ELF-1 (cell line): ENCODE data around the gene IRF4.

Experiments
- DNase-seq: peaks from one replicate; pipeline ENCODE4 v3.0.0-alpha.2; 2016; ENCODE audit warnings: low read depth, low spot score

IRF4 gene

DNA sequence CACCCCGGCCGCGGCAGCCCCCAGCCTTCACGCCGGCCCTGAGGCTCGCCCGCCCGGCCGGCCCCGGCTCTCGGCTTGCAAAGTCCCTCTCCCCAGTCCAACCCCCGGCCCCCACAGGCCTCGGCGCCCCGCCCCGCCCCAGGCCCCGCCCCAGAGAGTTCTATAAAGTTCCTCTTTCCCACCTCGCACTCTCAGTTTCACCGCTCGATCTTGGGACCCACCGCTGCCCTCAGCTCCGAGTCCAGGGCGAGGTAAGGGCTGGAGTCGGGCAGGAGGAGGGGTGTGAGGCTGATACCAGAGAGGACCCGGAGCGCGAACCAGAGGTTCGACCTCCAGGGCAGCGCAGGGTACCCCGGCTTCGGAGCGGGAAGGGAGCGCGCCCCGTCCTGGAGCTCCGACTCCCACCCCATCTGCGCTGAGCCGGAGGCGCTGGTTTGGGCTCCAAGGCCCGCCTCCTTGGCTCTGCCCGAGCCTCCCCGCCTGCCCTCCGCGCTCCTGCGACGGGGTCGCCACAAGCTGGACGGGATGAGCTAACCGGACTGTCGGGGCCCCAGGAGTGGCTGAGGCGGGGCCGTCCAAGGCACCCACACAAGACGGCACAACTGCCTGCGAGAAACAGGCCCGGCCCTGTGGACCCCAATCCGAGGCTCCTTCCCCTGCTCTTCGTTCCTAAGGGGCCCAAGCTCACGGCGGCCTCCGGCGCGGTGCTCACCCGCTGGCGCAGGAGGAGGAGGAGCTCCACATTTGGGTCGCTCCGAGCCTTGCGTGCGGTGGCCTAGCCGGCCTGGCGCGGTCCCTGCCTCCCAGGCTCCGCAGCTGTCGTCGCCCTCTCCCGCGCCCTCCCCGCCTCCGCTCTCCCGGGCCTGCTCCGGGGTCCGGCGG lies at the start of gene IRF4:
Gene IRF4, plus strand, starts transcription at position 194 of the 882 bp plus-strand sequence. CDS start 1,401 bp downstream, outside the sequence.
- peak; percentile 63 for DNase-seq

DNA sequence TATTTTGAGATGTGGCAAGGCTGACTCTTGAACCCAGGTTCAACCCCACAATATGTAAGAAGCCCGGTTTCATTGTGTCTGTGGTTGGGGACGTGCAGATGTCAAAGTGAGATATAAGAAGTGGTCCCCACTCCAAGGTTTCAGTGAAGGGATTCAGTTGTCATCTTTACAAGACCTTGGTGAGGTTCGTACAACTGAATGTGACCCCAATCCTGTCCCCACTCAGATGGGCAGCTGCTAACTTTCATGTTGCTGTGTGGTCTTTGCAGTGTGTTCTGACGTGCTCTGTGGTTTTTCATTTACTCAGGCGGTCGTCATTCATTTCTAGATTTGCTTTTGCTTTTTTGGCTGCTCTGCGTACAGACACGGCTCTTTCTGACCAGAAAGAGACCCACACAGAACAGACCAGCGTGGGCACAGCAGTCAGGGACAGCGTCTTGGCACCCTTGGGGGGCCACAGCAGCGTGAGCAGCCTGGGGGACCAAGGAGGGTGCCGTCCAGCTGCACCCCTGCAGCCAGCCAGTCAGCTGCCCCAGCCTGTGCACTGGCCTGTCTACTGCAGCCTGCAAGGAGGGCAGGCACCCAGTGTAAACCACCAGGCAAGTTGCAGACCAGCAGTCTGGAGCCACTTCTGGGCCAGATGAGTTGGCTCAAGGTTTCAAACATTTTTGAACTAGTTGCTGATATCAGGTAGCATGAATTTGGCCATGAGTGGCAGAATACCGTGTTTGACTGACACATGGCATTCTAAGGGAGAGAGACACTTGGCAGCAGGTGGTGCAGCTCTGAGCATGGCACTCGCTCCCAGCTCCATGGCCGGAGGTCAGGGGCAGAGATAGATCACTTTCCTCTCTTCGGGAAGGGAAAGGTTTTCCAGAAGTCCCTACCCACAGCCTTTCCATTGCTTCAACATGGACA lies 49.4 kb upstream of the IRF4 start:
- DNase-seq: no peak

DNA sequence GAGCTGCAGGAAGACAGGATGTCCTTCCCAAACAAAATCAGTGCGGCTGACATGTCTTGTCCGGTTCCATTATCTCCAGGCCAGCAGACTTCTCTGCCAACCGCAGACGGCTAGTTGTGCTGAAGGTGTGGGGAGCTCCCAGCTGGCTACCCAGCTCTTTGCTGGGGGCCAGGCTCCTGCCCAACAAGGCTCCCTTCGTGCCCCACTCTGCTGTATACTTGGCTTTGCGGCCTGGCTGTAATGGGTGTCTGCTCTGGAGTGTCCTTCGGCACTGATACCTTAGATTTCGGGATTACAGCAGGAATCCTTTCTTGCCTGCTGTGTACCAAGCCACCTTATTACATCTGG lies 48.7 kb upstream of the IRF4 start:
- DNase-seq: no peak

DNA sequence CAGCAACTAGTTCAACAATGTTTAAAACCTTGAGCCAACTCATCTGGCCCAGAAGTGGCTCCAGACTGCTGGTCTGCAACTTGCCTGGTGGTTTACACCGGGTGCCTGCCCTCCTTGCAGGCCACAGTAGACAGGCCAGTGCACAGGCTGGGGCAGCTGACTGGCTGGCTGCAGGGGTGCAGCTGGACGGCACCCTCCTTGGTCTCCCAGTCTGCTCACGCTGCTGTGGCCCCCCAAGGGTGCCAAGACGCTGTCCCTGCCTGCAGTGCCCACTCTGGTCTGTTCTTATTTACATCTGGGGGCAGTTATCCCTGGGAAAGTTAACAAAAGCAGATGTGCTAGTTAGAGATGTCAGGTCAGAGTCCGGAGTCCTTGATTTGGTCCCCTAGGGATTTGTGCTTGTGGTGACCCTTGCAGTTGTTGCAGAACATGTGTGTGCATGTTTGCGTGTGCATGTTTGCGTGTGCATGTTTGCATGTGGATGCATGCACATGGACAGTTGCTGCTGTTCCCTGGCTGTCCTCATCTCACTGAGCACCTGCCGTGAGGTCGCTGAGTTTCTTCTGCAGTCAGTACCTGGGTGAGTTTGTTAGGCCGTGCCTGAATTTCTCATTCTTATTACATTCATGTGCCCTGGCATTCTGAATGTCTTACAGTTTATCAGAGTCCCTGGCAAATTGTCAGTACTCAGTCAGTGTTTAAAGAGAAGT lies 48.2 kb upstream of the IRF4 start:
- DNase-seq: no peak

DNA sequence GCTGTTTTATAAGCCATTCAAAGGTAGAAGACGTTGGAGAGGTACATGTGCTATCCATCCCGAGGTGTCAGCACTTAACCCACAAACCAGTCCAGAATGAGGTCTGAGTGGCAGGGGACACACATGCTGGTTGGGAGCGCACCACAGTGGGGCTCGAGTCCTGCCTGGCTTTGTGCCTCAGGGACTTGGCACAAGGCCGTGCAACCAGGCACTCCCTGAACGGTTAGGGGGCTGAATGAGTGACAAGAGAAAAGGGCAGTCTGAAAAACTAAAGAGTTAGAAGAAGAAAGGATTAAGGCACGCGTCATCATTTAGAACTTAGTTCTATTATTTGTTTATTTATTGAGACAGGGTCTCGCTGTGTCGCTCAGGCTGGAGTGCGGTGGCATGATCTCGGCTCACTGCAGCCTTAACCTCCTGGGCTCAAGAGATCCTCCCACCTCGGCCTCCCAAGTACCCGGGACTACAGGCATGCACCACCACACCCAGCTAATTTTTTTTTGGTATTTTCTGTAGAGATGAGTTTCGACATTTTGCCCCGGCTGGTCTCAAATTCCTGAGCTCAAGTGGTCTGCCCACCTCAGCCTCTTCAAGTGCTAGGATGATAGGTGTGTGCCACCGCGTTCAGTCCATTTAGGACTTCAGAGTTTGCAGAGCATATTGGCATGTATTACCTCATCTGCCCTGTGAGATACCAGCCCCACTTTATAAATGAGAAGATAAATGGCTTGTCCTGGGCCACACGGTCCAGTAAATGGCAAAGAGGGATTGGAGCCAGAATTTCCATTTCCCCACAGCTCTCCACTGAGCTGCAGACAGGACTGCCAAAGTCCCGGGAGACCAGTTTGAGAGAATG lies 47.4 kb upstream of the IRF4 start:
- no peak for DNase-seq

DNA sequence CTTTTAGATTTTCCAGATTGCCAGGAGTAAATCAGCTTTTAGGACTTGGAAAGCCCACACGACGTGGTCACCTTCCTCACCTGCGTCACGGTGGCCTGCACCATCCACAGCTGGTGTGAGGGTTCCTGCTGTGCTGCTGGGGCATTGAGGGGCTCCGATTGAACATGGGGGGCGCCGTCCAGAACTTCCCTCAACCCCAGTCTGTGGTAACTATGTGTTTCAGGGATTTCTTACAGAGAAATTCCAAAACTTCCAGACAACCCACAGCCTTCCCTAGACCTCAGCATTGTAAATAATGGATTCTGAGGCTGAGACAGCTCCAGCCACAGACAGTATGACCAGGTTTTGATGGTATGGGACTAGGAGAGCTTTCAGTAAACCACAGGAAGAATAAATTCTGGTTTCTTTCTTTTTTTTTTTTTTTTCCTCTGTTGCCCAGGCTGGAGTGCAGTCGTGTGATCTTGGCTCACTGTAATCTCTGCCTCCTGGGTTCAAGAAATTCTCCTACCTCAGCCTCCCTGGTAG lies 46.7 kb upstream of the IRF4 start:
- no peak for DNase-seq

DNA sequence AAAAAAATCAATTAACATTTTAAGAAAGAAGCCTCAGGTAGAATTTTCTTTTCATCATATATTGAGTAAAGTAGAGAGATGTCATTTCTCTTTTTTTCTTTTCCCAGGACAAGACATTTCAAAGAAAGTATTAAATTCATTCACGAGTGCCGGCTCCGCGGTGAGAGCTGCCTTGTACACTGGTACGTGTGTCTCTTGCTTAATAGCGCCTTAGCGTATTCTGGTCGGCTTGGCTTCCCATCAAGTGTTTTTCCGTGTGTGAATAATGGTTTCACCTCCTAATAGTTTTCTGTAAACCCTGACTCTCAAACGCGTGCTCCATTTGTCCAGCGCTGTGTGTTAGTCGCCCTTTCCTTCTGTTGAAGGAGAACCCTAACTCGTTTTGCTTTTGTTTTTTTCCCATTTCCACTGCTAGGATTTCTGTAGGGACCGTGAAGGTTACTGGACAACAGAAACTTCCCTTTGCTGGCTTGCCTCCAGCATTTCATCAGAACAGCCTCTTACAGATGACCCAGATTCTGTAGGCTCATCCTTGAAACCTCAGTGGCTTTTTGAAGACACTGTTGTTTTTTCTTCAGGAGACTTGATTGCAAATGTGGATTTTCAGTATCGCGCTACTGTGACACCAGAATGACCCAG lies 45.7 kb upstream of the IRF4 start:
- DNase-seq: no peak

DNA sequence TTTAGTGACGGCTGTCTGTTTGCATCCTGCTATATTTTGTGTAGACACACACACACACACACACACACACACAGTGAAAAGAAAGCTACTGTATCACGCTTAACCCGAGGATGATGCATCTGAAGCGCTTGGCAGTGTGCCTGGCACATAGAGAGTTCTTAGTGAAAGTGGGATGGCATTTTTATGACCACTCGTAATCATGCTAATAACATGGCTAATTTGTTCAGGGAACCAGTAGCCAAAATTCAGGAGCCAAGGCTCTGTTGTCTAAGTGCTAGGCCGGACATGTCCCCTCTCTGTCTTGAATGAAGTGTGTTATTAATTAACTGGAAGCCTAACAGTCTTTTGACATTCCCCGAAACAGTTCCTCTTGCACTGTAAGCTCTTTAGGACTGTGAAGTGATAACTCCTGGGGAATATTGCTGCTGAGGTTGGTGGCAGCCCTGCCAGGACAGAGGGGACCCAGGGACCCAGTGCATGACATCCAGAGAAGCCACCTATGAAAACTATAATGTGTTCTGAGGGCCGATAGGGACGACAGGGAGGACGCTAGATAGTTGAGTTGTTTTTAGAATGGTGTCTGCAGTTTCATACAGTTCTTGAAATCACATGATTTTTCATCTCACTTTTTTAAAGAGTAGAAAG lies 45.0 kb upstream of the IRF4 start:
- no peak for DNase-seq

DNA sequence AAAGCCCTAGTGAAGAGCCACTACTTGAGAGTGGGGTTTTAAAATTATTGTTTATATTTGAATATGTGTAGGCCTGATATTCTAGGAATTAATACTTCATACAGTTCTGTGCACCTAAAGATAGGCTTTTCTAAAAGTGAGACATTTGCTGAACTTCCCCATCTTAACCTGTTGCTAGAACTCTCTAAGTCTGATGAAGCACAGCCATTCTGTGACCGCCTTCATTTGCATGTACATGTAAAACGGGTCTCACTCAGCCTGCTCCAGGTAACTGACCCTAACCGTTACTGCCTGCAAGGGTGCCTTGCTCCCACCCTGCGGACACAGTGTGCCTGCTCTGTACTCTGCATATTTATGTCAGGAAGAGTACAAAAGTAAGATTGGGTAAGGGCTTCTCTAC lies 44.3 kb upstream of the IRF4 start:
- no peak for DNase-seq

DNA sequence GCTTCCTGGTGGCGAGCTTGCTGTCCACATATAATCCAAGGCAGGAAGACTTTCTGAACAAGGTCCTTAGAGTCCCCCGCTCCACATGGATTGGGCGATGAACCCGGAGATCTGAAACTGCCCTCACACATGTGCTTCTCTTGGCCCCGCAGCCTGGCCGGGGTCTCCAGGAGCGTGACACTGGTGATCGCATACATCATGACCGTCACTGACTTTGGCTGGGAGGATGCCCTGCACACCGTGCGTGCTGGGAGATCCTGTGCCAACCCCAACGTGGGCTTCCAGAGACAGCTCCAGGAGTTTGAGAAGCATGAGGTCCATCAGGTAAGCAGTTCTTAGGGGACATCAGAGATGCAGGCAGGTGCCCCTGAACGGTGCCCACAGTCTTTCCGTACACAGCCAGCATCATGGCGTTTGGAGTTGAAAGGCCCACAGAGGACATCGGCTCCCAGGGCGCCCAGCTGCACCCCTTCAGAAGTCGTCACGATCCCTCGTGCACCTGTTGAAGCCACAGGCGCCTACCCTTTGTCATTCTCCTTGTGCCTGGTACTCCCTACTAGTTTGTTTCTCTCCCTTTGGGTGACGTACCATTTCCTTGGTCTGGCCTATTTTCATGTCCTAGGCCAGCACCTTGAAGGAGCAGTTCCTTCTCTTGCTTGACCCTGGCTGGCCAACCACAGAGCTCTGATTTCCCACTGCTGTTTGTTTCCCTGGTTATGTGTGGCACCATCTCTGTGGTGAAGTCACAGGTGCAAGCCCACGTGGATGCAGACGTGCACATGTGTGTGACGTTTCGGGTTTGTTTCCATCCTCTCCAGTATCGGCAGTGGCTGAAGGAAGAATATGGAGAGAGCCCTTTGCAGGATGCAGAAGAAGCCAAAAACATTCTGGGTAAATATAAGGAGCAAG lies 43.3 kb upstream of the IRF4 start:
- no peak for DNase-seq

DNA sequence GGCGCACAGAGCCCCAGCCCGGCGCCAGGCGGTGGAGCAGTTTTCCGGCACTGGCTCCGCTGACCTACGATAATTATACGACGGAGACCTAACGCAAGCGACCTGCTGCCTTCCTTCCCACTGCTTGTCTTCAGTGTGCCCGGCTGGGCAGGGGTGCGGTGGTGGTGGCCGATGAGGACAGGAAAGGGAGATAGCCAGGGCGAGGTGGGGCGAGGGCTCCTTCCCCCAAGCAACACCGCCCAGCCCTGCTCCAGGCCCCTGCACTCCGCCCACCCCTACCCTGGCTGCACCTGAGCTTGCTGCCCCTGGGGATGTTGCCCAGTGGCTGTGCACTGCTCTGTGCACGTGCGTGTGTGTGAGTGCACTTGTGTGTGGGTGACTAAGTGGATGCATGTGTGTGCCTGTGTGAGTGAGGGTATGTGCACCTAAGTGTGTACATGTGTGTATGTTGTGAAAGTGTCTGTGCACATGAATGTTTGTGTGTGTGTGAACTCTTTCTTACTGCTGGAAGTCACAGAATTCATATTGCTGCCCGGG lies 42.6 kb upstream of the IRF4 start:
- no peak for DNase-seq

DNA sequence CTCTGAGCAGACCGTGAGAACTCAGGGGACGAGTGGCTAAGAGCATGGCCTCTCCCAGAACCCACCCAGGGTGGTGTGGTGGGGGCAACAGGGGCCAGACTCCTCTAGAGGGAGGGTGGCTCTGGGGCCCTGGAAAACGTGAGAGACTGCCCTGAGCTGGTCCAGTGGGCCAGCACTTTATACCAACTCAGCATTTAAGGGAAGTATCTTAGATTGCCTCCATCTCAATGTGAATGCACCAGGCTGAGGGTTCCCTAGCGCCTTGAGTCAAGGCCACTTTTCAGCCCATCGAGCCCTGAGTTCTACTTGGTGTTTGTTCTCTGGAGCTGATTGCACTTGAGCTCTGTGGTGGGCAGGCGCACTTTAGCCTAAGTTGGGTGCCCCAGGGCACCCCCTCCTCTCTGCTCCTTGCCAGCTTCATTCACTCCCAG lies 42.0 kb upstream of the IRF4 start:
- no peak for DNase-seq

DNA sequence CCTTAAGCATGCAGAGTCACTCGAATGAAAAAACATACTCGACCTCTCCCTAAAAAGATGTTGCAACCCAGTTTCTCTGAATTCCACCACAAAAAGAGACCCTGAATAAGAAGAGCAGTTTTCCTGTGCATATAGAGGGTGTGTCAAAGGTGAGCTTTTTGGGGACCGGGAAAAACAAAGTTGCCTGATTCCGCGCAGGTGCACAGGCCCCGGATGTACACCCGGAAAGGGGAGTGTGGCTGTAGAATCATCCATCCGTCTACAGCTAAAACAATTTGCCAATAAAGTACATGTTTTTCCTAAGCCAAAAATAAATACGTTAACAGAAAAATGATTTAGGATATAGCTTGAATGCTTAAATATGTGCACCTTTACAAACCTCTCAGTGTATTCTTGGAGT lies 41.2 kb upstream of the IRF4 start:
- no peak for DNase-seq

DNA sequence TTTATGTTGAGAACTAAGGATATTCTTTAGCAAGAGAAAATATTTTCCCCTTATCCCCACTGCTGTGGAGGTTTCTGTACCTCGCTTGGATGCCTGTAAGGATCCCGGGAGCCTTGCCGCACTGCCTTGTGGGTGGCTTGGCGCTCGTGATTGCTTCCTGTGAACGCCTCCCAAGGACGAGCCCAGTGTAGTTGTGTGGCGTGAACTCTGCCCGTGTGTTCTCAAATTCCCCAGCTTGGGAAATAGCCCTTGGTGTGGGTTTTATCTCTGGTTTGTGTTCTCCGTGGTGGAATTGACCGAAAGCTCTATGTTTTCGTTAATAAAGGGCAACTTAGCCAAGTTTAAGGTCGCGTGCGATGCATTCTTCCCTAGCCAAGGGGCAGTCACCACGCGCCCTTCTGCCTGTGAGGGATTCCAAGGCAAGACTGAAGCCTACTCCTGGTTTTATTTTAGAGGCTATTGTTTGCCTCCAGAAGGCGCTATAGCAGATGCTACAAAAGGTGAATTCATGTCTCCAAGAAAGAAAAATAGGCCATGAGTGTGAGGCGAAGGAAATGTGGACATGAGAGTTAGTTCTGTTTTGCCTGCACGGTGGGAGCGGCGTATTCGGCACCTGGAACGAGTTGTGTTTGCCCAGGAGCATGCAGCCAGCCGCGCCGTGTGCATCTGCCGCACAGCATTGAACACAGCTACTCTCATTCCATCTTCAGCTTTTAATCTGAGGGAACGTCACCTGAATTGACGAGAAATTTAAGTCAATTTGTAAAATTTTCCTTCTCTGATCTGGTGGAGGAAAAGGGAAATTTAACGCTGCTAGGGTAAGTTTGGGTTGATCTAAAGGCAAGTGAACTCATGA lies 40.3 kb upstream of the IRF4 start:
- no peak for DNase-seq

DNA sequence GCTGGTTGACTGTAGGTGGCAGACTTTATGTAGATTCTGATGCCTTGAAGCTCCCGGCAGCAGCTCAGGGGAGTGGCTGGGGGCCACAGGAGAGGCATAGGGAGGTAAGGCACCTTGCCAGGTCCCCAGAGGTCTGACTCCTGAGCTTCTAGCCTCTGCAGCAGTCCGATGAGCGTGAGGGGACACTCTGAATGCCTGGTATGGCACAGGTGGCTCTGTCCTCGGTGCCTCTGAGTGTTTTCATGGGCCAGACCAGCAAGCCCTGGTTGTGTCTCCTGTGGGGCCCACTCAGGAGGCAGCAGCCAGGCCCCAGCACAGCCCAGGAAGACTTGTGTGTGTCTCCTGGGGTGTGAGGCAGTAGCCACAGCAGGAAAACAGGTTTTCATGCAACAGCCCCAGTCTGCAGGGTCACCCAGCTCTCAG lies 39.7 kb upstream of the IRF4 start:
- DNase-seq: no peak

DNA sequence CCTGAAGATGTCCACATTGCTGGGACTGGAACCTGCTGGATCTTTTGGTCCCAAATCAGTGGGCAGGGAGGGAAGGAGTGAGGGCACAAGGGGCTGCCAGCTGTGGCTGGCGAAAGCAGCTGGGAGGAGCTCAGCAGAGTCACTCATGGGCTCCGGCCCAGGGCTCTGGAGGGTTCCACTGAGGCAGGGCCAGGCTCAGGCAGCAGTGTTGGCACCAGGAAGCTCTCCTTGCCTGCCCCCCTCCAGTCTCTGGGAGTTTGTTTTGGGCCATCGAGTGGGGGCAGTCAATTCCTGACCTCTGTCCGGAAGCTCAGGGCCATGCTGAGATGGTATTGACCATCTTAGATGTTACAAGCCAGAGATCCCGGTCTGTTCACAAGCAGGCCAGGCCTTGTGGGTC lies 39.1 kb upstream of the IRF4 start:
- no peak for DNase-seq

DNA sequence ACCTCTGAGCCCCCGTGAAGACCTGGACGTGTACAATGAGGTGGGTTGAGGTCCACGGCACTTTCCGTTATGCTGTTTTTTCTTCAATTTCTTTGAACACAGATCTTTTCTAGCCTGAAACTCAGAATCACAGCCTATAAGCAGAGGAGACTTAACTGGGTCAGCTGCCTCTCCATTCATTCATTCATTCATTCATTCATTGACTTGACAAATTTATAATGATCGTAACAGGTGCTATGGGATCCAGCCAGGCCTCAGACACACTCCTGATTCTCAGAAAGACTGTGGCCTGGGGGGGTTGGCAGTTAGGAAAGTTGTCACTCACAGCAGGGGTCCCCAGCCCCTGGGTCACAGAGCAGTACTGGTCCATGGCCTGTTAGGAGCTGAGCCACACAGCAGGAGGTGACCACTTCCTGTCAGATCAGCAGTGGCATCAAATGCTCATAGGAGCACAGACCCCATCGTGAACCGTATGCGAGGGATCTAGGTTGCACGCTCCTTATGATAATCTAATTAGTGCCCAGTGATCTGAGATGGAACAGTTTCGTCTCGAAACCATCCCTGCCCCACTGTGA lies 38.6 kb upstream of the IRF4 start:
- DNase-seq: peak; percentile 27
